HepG2 (cell line): Measurements from ENCODE around the gene FAF2. TPM values are rescaled to one million over a fixed set of nuclear protein-coding genes. Genes with fewer than 3 reads are reported as not detected.

Experiments
- AFF4 ChIP-seq: sonication (generic); formaldehyde crosslinking; IDR thresholded peaks from 2 replicates; pipeline ENCODE4 v1.4.0; 2020; ENCODE audit warnings: missing genetic modification reagents
- HMG20B ChIP-seq: conservative IDR thresholded peaks from 2 replicates; pipeline ENCODE4 v1.6.1; 2016; ENCODE audit warnings: missing genetic modification reagents, missing compliant biosample characterization
- HMGXB3 ChIP-seq: sonication (generic); formaldehyde crosslinking; IDR thresholded peaks from 2 replicates; pipeline ENCODE4 v1.4.0; 2020; ENCODE audit warnings: missing genetic modification reagents, borderline replicate concordance
- MBD4 ChIP-seq: IDR thresholded peaks from 2 replicates; pipeline ENCODE4 v1.6.1; 2012; ENCODE audit warnings: low read length, inconsistent platforms, borderline replicate concordance
- NAIF1 ChIP-seq: sonication (generic); formaldehyde crosslinking; IDR thresholded peaks from 2 replicates; pipeline ENCODE4 v1.5.0; 2020; ENCODE audit warnings: mild to moderate bottlenecking, missing genetic modification reagents, borderline replicate concordance
- SNAI1 ChIP-seq: sonication (generic); formaldehyde crosslinking; IDR thresholded peaks from 2 replicates; pipeline ENCODE4 v1.5.0; 2020; ENCODE audit warnings: mild to moderate bottlenecking, missing genetic modification reagents, borderline replicate concordance
- XRCC5 ChIP-seq: fragments of 200-400 bp; formaldehyde crosslinking; optimal IDR thresholded peaks from 2 replicates; pipeline ENCODE3; 2017; ENCODE audit warnings: mild to moderate bottlenecking, low read length
- ZBTB26 ChIP-seq: IDR thresholded peaks from 2 replicates; pipeline ENCODE4 v1.6.1; 2016; ENCODE audit warnings: missing compliant biosample characterization, missing genetic modification reagents, borderline replicate concordance
- ZMYM3 ChIP-seq: sonication (generic); formaldehyde crosslinking; IDR thresholded peaks from 2 replicates; pipeline ENCODE4 v1.5.1; 2020; ENCODE audit warnings: mild to moderate bottlenecking, missing genetic modification reagents
- ZNF557 ChIP-seq: sonication (generic); formaldehyde crosslinking; IDR thresholded peaks from 2 replicates; pipeline ENCODE4 v1.4.0; 2020; ENCODE audit warnings: missing genetic modification reagents
- ZNF773 ChIP-seq: sonication (generic); formaldehyde crosslinking; IDR thresholded peaks from 2 replicates; pipeline ENCODE4 v1.4.0; 2020; ENCODE audit warnings: missing genetic modification reagents, borderline replicate concordance
- polyA plus RNA-seq, 8 experiments: library from polyadenylated mRNA; depleted of rRNA in 3 of 8; stranded (reverse) in 7 of 8; unstranded in 1 of 8; fragments of >200 nt; fragmentation: Illumina TruSeq in 4 of 8; extraction: Trizol in 4 of 8; gene quantifications; 2 replicates each; pipeline versions ENCODE4 v1.2.1 to v1.2.3, GENCODE V29; 2011 to 2016; ENCODE audit warnings: low read depth in 4 of 8, missing spikeins in 1 of 8, mixed read lengths in 1 of 8; ENCODE audit not compliant: insufficient read depth in 1 of 8
- total RNA-seq, 5 experiments: library from RNA; depleted of rRNA; stranded (reverse); fragments of >200 nt; fragmentation: Illumina TruSeq; extraction: Trizol; gene quantifications; 2 replicates each; pipeline ENCODE4 v1.2.3, GENCODE V29; 2016; ENCODE audit warnings: low read depth in 1 of 5
- TF ChIP-seq, protein P1 (sequence below): sonication (generic); formaldehyde crosslinking; IDR thresholded peaks from 2 replicates; pipeline ENCODE4 v1.5.0; 2020; ENCODE audit warnings: mild to moderate bottlenecking, missing genetic modification reagents, borderline replicate concordance
- TF ChIP-seq, protein P2 (sequence below): sonication (generic); formaldehyde crosslinking; IDR thresholded peaks from 2 replicates; pipeline ENCODE4 v1.4.0; 2020; ENCODE audit warnings: mild to moderate bottlenecking, missing genetic modification reagents

FAF2 gene
- total and polyA plus RNA-seq, 2 of the 13 experiments (the other 11 are each of a cell fraction or from before 2014, with no cell fraction given), result 27.8 to 34.3 TPM

DNA sequence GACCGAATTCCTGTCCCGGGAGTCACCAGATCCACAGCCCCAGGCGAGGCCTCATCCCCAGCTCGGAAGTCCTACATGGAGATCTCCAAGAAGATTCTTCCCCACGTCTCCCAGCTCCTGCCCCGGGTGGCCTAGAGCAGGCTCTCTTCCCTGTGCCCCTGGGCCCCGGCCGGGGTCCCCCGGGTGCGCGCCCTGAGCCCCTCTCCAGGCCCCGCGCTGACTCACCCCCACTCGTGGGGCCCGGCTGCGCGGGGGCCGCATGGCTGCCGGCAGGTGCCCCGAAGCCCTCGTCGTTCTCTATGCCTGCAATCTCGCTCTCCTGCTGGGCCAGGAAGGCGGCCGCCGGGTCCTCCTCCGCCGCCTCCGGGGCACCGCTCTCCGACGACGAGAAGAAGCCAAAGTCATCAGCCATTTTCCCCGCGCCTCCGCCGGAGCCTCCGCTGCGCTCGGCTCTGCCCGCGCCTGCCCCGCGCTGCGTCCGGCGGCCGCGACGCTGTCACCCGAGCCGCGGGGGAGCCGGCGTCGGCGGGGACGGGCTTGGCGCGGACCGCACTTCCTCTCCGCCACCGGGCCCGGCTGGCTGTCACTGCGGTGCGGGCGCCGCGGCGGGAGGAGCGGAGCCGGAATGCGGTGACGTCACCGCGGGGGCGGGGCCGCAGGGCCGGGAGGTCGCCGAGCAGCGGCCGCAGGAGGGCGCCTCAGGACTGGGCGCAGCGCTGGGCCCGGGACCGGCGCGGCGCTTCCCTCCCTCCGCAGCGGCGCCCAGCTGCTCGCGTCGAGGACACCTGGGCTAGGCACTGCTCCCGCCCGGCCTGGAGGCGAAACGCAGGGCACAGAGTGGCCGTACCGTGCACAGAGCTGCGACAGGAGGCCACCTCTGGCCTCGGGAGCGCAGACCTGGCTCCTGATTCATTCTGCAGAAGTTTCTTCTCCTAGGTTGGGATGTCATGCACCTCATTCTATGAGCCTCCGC is 31.9 kb upstream of the FAF2 start, which contains the start of gene CLTB (continued):
- TF ChIP-seq, protein P1, sequence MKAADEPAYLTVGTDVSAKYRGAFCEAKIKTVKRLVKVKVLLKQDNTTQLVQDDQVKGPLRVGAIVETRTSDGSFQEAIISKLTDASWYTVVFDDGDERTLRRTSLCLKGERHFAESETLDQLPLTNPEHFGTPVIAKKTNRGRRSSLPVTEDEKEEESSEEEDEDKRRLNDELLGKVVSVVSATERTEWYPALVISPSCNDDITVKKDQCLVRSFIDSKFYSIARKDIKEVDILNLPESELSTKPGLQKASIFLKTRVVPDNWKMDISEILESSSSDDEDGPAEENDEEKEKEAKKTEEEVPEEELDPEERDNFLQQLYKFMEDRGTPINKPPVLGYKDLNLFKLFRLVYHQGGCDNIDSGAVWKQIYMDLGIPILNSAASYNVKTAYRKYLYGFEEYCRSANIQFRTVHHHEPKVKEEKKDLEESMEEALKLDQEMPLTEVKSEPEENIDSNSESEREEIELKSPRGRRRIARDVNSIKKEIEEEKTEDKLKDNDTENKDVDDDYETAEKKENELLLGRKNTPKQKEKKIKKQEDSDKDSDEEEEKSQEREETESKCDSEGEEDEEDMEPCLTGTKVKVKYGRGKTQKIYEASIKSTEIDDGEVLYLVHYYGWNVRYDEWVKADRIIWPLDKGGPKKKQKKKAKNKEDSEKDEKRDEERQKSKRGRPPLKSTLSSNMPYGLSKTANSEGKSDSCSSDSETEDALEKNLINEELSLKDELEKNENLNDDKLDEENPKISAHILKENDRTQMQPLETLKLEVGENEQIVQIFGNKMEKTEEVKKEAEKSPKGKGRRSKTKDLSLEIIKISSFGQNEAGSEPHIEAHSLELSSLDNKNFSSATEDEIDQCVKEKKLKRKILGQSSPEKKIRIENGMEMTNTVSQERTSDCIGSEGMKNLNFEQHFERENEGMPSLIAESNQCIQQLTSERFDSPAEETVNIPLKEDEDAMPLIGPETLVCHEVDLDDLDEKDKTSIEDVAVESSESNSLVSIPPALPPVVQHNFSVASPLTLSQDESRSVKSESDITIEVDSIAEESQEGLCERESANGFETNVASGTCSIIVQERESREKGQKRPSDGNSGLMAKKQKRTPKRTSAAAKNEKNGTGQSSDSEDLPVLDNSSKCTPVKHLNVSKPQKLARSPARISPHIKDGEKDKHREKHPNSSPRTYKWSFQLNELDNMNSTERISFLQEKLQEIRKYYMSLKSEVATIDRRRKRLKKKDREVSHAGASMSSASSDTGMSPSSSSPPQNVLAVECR (CRISPR knock-in tag), result peak; percentile 86
- peak; percentile 54; the same call in 1 of the 2 replicates for TF ChIP-seq ZBTB26 (CRISPR knock-in tag)
- peak; percentile 44 for TF ChIP-seq XRCC5
- TF ChIP-seq AFF4, result no peak
- no peak for TF ChIP-seq NAIF1
- TF ChIP-seq ZMYM3 (CRISPR knock-in tag), result peak; percentile 70
- TF ChIP-seq ZNF773, result no peak
- TF ChIP-seq, protein P2, sequence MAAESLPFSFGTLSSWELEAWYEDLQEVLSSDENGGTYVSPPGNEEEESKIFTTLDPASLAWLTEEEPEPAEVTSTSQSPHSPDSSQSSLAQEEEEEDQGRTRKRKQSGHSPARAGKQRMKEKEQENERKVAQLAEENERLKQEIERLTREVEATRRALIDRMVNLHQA (CRISPR knock-in tag), result no peak
- no peak for TF ChIP-seq HMG20B (CRISPR knock-in tag)
- no peak for TF ChIP-seq HMGXB3
- no peak for TF ChIP-seq MBD4
- no peak for TF ChIP-seq SNAI1
- TF ChIP-seq ZNF557 (CRISPR knock-in tag), result no peak
